CD1c-positive myeloid dendritic cell (primary cell): Measurements from ENCODE around the gene STX7.
"Not testable (repeated sequence)": the region's sequence is repeated elsewhere in the genome, so short reads cannot be mapped to it uniquely, and the experiment has no call there.

ENCODE experiments used
- DNase-seq: peaks from one replicate; pipeline ENCODE4 v3.0.0-alpha.2; 2016; ENCODE audit errors: extremely low spot score

The STX7 gene

GRCh38 chr6:132512638-132513632, at the start of gene STX7:
Gene STX7, minus strand, starts transcription at chr6:132513116. Its CDS starts 9,586 bp downstream, at chr6:132503530.
- peak; percentile 92 for DNase-seq

GRCh38 chr6:132560087-132560486, 47.2 kb upstream of the STX7 start:
- not testable (repeated sequence) for DNase-seq

- DNase-seq: no peak
Measured at GRCh38 chr6:132552372-132552771, 39.5 kb upstream of the STX7 start, which contains the start of gene TAAR8. Gene TAAR8, plus strand, starts transcription at chr6:132552672. Its CDS starts 21 bp downstream, at chr6:132552693.

GRCh38 chr6:132551214-132551613, 38.3 kb upstream of the STX7 start:
- no peak for DNase-seq

GRCh38 chr6:132548746-132549463, 36.0 kb upstream of the STX7 start:
- DNase-seq: no peak

GRCh38 chr6:132544826-132545225, 31.9 kb upstream of the STX7 start:
- DNase-seq: no peak

- DNase-seq: no peak
Measured at GRCh38 chr6:132537977-132538376, 25.1 kb upstream of the STX7 start, which contains the start of gene TAAR9. Gene TAAR9, plus strand, starts transcription at chr6:132538277. Its CDS starts 13 bp downstream, at chr6:132538290.

GRCh38 chr6:132537145-132537544, 24.2 kb upstream of the STX7 start:
- DNase-seq: no peak

GRCh38 chr6:132534546-132534945, 21.6 kb upstream of the STX7 start:
- not testable (repeated sequence) for DNase-seq

GRCh38 chr6:132530293-132530974, 17.5 kb upstream of the STX7 start:
- peak; percentile 81 for DNase-seq

- DNase-seq: no peak
Measured at GRCh38 chr6:132527791-132528190, 14.9 kb upstream of the STX7 start.

GRCh38 chr6:132526461-132526860, 13.5 kb upstream of the STX7 start:
- no peak for DNase-seq

GRCh38 chr6:132525866-132526265, 12.9 kb upstream of the STX7 start:
- no peak for DNase-seq

GRCh38 chr6:132524646-132525045, 11.7 kb upstream of the STX7 start:
- no peak for DNase-seq

- no peak for DNase-seq
Measured at GRCh38 chr6:132520953-132521352, 8.0 kb upstream of the STX7 start.

GRCh38 chr6:132515386-132515785, 2.5 kb upstream of the STX7 start:
- no peak for DNase-seq

- DNase-seq: peak; percentile 78
Measured at GRCh38 chr6:132513831-132514545, 1.1 kb upstream of the STX7 start.

GRCh38 chr6:132512342-132512637, 626 bp downstream of the STX7 start:
- no peak for DNase-seq

- peak; percentile 17 for DNase-seq
Measured at GRCh38 chr6:132511831-132512220, 1.1 kb downstream of the STX7 start.

- DNase-seq: peak; percentile 71
Measured at GRCh38 chr6:132511210-132511830, 1.6 kb downstream of the STX7 start.
